Keratinocyte (primary cell): ENCODE results near the gene PRKCE.

ENCODE experiments used
- CTCF ChIP-seq, 3 experiments: IDR thresholded peaks in 1 of 3; conservative IDR thresholded peaks in 1 of 3; optimal IDR thresholded peaks in 1 of 3; 2 replicates in 2 of 3; 3 replicates in 1 of 3; pipeline versions ENCODE3 to v1.5.1; 2011; ENCODE audit warnings: low read length in 3 of 3, mild to moderate bottlenecking in 3 of 3, moderate library complexity in 2 of 3, control low read depth in 1 of 3, inconsistent platforms in 1 of 3; ENCODE audit not compliant: insufficient read depth in 2 of 3; ENCODE audit errors: extremely low read depth in 1 of 3
- EZH2 ChIP-seq: IDR thresholded peaks from one replicate; pipeline ENCODE4 v1.6.1; 2012; ENCODE audit warnings: inconsistent platforms, mild to moderate bottlenecking, low read length, moderate library complexity

DNA sequence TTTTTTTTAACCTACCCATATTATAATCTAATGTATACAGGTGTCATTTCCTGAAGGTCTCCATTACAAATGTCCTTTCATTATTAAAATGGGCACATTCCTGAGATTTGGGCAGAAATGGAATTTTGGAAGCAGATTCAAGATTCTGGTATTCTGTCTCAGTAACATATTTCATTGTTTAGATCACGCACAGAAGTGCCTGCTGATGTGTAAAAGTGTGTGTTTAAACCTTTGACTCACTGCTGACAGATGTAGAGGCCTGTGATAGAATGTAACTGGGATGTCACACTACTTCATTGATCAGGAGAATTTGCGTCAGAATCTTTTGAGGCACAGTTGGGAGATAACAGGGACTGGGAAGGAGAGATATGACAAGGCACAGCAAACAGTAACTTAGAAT lies 368.9 kb downstream of the PRKCE start:
- no peak for TF ChIP-seq EZH2
- no peak for TF ChIP-seq CTCF (optimal IDR thresholded peaks at IDR 0.05 in 1 of 3, IDR thresholded peaks at IDR 0.05 in 1 of 3, conservative IDR thresholded peaks at IDR 0.05 in 1 of 3; ENCODE audit: extremely low read depth in 1 of 3, insufficient read depth in 2 of 3, low read length in 3 of 3)
